Prostate gland (tissue), 2 donors: ENCODE measurements around the gene ATP5MC2. TPM values are rescaled to one million over a fixed set of nuclear protein-coding genes. Genes with fewer than 3 reads are reported as not detected.

Experiments
- DNase-seq: peaks from one replicate; pipeline ENCODE4 v3.0.0-alpha.2; 2019; ENCODE audit warnings: low spot score
- H3K27ac ChIP-seq, 2 donors: fragments of 200-600 bp; sonication (generic); 2 replicates each; pipeline ENCODE4 v1.5.1; 2017 to 2019
- H3K27me3 ChIP-seq: fragments of 200-600 bp; sonication (generic); replicated peaks from 2 replicates; pipeline ENCODE4 v1.5.1; 2019; ENCODE audit not compliant: insufficient read depth
- H3K36me3 ChIP-seq, 2 donors: fragments of 200-600 bp; sonication (generic); 1 replicate in 1 of 2; 2 replicates in 1 of 2; pipeline versions ENCODE4 v1.5.1 to v1.8.1; 2017 to 2019
- H3K4me1 ChIP-seq: fragments of 200-600 bp; sonication (generic); replicated peaks from 2 replicates; pipeline ENCODE4 v1.5.1; 2019
- H3K4me3 ChIP-seq, 2 donors: fragments of 200-600 bp; sonication (generic); 2 replicates each; pipeline ENCODE4 v1.5.1; 2017 to 2019
- H3K9me3 ChIP-seq: fragments of 200-600 bp; sonication (generic); 2 replicates; pipeline ENCODE4 v1.5.1; 2017
- CTCF ChIP-seq, 4 experiments: fragments of 200-600 bp in 2 of 4; fragments of 450-650 bp in 2 of 4; sonication (generic) in 2 of 4; IDR thresholded peaks; 1 replicate in 3 of 4; 2 replicates in 1 of 4; pipeline ENCODE4 v1.5.1; 2016 to 2019; ENCODE audit warnings: antibody characterized with exemption in 4 of 4, mild to moderate bottlenecking in 2 of 4, moderate library complexity in 2 of 4
- POLR2A ChIP-seq: fragments of 450-650 bp; IDR thresholded peaks from one replicate; pipeline ENCODE4 v1.6.1; 2016; ENCODE audit warnings: antibody characterized with exemption, mild to moderate bottlenecking
- POLR2AphosphoS5 ChIP-seq: sonication (generic); formaldehyde crosslinking; IDR thresholded peaks from one replicate; pipeline ENCODE4 v1.6.1; 2017; ENCODE audit warnings: antibody characterized with exemption
- WGBS: methylation state at CpG from one replicate; pipeline ENCODE4 v1.1.5; 2018; 5-methylcytosine and 5-hydroxymethylcytosine counted together
- intact Hi-C: fragments of 100-400 bp; cut with DNase I; formaldehyde crosslinking; loops from one replicate; pipeline ENCODE4 v1.14.2; 2022
- total RNA-seq, 2 donors: library from RNA; depleted of rRNA; stranded (reverse); fragments of >200 nt; gene quantifications; one replicate each; pipeline ENCODE4 v1.1.0, GENCODE V29; 2016

The ATP5MC2 gene
- total RNA-seq, 2 donors from 2014 or later = 419 to 728 TPM

GRCh38 chr12:53695152-53696145 lies 19.6 kb upstream of the ATP5MC2 start:
- no peak overlapping the region for H3K27ac ChIP-seq
- H3K27me3 ChIP-seq = peaks cover 2% of the 10 kb centered on the region
- no peak overlapping the region for H3K4me3 ChIP-seq
- no peaks in the 10 kb centered on the region for H3K9me3 ChIP-seq
- H3K36me3 ChIP-seq = no peaks in the 10 kb centered on the region
- no peak for DNase-seq
- H3K4me1 ChIP-seq = no peaks in the 10 kb centered on the region
- WGBS = 22% methylated on average over 35 of the region's 57 CpGs
- intact Hi-C loops = no loop called here
- TF ChIP-seq POLR2AphosphoS5 (no peak), CTCF (IDR thresholded peaks at IDR 0.05) (no peak), POLR2A (no peak)

DNA sequence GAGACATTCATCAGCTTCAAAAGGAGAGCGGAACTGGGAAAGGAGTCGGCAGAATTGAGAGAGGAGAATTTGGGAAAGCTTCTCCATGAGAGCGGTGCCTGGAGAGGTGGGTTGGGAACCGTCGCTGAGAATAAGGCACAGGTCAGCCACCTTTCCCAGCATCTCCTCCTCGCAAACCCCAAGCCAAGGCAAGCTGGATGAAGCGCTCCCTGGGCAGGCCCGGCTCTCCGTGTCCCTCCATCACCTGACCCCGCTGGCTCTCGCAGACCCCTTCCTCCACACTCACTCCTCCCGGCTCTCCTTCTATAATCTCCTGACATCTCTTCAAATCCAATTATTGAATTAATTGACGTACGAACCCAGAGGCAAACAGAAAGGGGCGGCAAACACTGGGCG lies 18.9 kb upstream of the ATP5MC2 start:
- 85% methylated on average over 16 of the region's 16 CpGs for WGBS
- no peak for TF ChIP-seq POLR2A
- no peak for TF ChIP-seq POLR2AphosphoS5
- no peak for TF ChIP-seq CTCF (IDR thresholded peaks at IDR 0.05)
- Histone ChIP-seq H3K27ac (no peak overlapping the region), H3K4me3 (no peak overlapping the region), H3K9me3 (no peaks in the 10 kb centered on the region), H3K27me3 (peaks cover 2% of the 10 kb centered on the region), H3K36me3 (no peaks in the 10 kb centered on the region), H3K4me1 (no peaks in the 10 kb centered on the region)
- DNase-seq = no peak
- intact Hi-C loops = no loop called here

GRCh38 chr12:53688134-53688533 lies 12.3 kb upstream of the ATP5MC2 start:
- Histone ChIP-seq H3K9me3 (no peaks in the 10 kb centered on the region), H3K4me3 (no peak overlapping the region), H3K4me1 (no peaks in the 10 kb centered on the region), H3K27me3 (no peaks in the 10 kb centered on the region), H3K27ac (no peak overlapping the region), H3K36me3 (no peaks in the 10 kb centered on the region)
- no peak for TF ChIP-seq CTCF (IDR thresholded peaks at IDR 0.05)
- TF ChIP-seq POLR2A = no peak
- no peak for TF ChIP-seq POLR2AphosphoS5
- intact Hi-C loops = no loop called here
- DNase-seq = no peak
- WGBS = 81% methylated on average over 4 of the region's 4 CpGs

DNA sequence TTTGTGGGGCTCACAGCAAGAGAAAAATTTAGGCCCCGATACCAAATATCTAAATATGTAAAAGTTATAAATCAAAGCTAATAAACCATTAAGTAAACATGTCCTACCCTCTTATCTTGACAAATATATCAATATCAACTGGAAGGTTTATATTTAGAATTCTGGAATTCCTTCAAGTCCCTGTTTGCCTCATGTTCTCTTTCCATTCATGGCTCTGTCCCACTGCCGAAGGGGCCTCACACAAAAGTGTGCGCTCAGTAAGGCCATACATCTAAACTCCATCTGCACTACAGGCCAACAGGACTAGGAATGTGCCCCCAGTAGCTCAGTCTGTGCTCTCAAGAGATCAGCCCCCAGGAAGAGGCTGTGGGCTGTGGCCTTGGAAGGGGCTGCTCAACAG lies 10.6 kb upstream of the ATP5MC2 start:
- Histone ChIP-seq H3K27ac (no peak overlapping the region), H3K9me3 (no peaks in the 10 kb centered on the region), H3K4me3 (no peak overlapping the region), H3K36me3 (no peaks in the 10 kb centered on the region), H3K4me1 (no peaks in the 10 kb centered on the region), H3K27me3 (no peaks in the 10 kb centered on the region)
- no peak for TF ChIP-seq CTCF (IDR thresholded peaks at IDR 0.05)
- TF ChIP-seq POLR2AphosphoS5 = no peak
- no peak for TF ChIP-seq POLR2A
- no peak for DNase-seq
- intact Hi-C loops = no loop called here
- 39% methylated on average over 3 of the region's 3 CpGs for WGBS
